A673 (cell line): ENCODE measurements around the gene KMT2C. TPM values are rescaled to one million over a fixed set of nuclear protein-coding genes. Genes with fewer than 3 reads are reported as not detected.
"Not testable (repeated sequence)": the region's sequence is repeated elsewhere in the genome, so short reads cannot be mapped to it uniquely, and the experiment has no call there.

Experiments used
- BruUV-seq: library from RNA; stranded (reverse); fragments of 400-500 nt; replicated peaks from 2 replicates; lab custom pipeline; 2021; lab: Mats Ljungman, UMichigan
- CTCF ChIA-PET: fragments of 300-600 bp; sonication (Branson Sonifier 250); formaldehyde crosslinking; loops from one replicate; lab custom pipeline; 2022; ENCODE audit warnings: antibody characterized with exemption; lab: Charles Lee
- POLR2A ChIA-PET: fragments of 300-600 bp; sonication (Branson Sonifier 250); formaldehyde crosslinking; loops from one replicate; lab custom pipeline; 2022; ENCODE audit warnings: antibody characterized with exemption; ENCODE audit not compliant: low non-redundant PET; lab: Charles Lee
- DNase-seq: peaks from one replicate; pipeline ENCODE4 v3.0.0-alpha.2; 2015; ENCODE audit warnings: low spot score
- H3K27ac ChIP-seq: fragments of 200-600 bp; sonication (generic); 2 replicates; pipeline ENCODE4 v1.5.1; 2016; ENCODE audit warnings: mixed run types, low read depth, mild to moderate bottlenecking, mixed read lengths, antibody characterized with exemption, low read length; ENCODE audit not compliant: poor library complexity, severe bottlenecking
- H3K27me3 ChIP-seq: fragments of 200-600 bp; sonication (generic); replicated peaks from 2 replicates; pipeline ENCODE4 v1.6.1; 2017; ENCODE audit warnings: mixed run types, low read depth, mild to moderate bottlenecking, mixed read lengths, antibody characterized with exemption, low read length; ENCODE audit not compliant: insufficient read depth, poor library complexity
- H3K36me3 ChIP-seq: fragments of 200-600 bp; sonication (generic); 2 replicates; pipeline ENCODE4 v1.6.1; 2016; ENCODE audit warnings: mixed run types, mild to moderate bottlenecking, mixed read lengths, antibody characterized with exemption, low read length; ENCODE audit not compliant: insufficient read depth, poor library complexity, severe bottlenecking
- H3K4me1 ChIP-seq: fragments of 200-600 bp; sonication (generic); 2 replicates; pipeline ENCODE4 v1.6.1; 2017; ENCODE audit warnings: mixed run types, mild to moderate bottlenecking, mixed read lengths, antibody characterized with exemption, low read length; ENCODE audit not compliant: insufficient read depth, poor library complexity, severe bottlenecking
- H3K4me3 ChIP-seq: fragments of 200-600 bp; sonication (generic); 2 replicates; pipeline ENCODE4 v1.5.1; 2016; ENCODE audit warnings: low read depth, mixed run types, mild to moderate bottlenecking, mixed read lengths, low read length; ENCODE audit not compliant: poor library complexity, severe bottlenecking
- H3K9me3 ChIP-seq: fragments of 200-600 bp; sonication (generic); 2 replicates; pipeline ENCODE4 v1.6.1; 2016; ENCODE audit warnings: mixed run types, low read depth, mild to moderate bottlenecking, mixed read lengths, antibody characterized with exemption, low read length; ENCODE audit not compliant: poor library complexity, severe bottlenecking
- CTCF ChIP-seq: fragments of 300-800, 200-600 bp; sonication (generic); conservative IDR thresholded peaks from 2 replicates; pipeline ENCODE4 v1.5.1; 2017; ENCODE audit warnings: low read depth, mild to moderate bottlenecking, antibody characterized with exemption, low read length, moderate library complexity, mixed read lengths
- EZH2 ChIP-seq: fragments of 200-600 bp; sonication (generic); IDR thresholded peaks from 2 replicates; pipeline ENCODE4 v1.6.1; 2017; ENCODE audit warnings: borderline replicate concordance, low read depth, mild to moderate bottlenecking, mixed read lengths, antibody characterized with exemption, low read length; ENCODE audit not compliant: poor library complexity, severe bottlenecking
- intact Hi-C: fragments of 100-400 bp; cut with micrococcal nuclease; formaldehyde crosslinking; loops from one replicate; pipeline ENCODE4 v1.10.0; 2022; ENCODE audit not compliant: unreplicated experiment
- total RNA-seq: library from RNA; stranded (reverse); gene quantifications from 2 replicates; pipeline ENCODE4 v1.2.3, GENCODE V29; 2021

KMT2C gene
- total RNA-seq, 1 experiment from 2014 or later: 52.9 TPM

GRCh38 chr7:152307902-152308301, 127.9 kb downstream of the KMT2C start:
- Histone ChIP-seq H3K4me3 (no peak overlapping the region), H3K9me3 (no peaks in the 10 kb centered on the region), H3K27ac (peak overlapping the region; percentile 47), H3K27me3 (no peaks in the 10 kb centered on the region), H3K4me1 (peaks cover 21% of the 10 kb centered on the region), H3K36me3 (peaks cover 11% of the 10 kb centered on the region)
- DNase-seq: no peak
- no peak for TF ChIP-seq CTCF
- TF ChIP-seq EZH2: no peak
- CTCF ChIA-PET: no interaction called here
- no TSS peak for BruUV-seq
- POLR2A ChIA-PET: no interaction called here
- intact Hi-C loops: no loop called here

- H3K27ac ChIP-seq, intact Hi-C loops, H3K4me1 ChIP-seq, H3K36me3 ChIP-seq, H3K4me3 ChIP-seq, CTCF ChIA-PET, BruUV-seq, H3K27me3 ChIP-seq, H3K9me3 ChIP-seq, DNase-seq, POLR2A ChIA-PET: not testable (repeated sequence)
These were observed 136.2 kb downstream of the KMT2C start for GRCh38 chr7:152299542-152300143.

- Histone ChIP-seq H3K9me3 (peaks cover 4% of the 10 kb centered on the region), H3K27me3 (no peaks in the 10 kb centered on the region), H3K4me1 (no peaks in the 10 kb centered on the region), H3K36me3 (peaks cover 3% of the 10 kb centered on the region), H3K27ac (no peak overlapping the region), H3K4me3 (no peak overlapping the region)
- no peak for DNase-seq
- POLR2A ChIA-PET: no interaction called here
- CTCF ChIA-PET: no interaction called here
- TF ChIP-seq CTCF (no peak), EZH2 (no peak)
- intact Hi-C loops: no loop called here
- BruUV-seq: no TSS peak
These were observed 142.9 kb downstream of the KMT2C start for GRCh38 chr7:152292897-152293296.

- H3K4me3 ChIP-seq, DNase-seq, H3K27ac ChIP-seq, POLR2A ChIA-PET, H3K9me3 ChIP-seq, H3K4me1 ChIP-seq, intact Hi-C loops, H3K36me3 ChIP-seq, BruUV-seq, H3K27me3 ChIP-seq, CTCF ChIA-PET: not testable (repeated sequence)
These were observed 148.8 kb downstream of the KMT2C start for GRCh38 chr7:152286972-152287371.

- H3K27ac ChIP-seq, H3K36me3 ChIP-seq, H3K4me3 ChIP-seq, CTCF ChIA-PET, H3K9me3 ChIP-seq, intact Hi-C loops, POLR2A ChIA-PET, H3K4me1 ChIP-seq, H3K27me3 ChIP-seq, DNase-seq, BruUV-seq: not testable (repeated sequence)
These were observed 149.6 kb downstream of the KMT2C start for GRCh38 chr7:152286219-152286618.

- POLR2A ChIA-PET, CTCF ChIA-PET: not testable (repeated sequence)
These were observed 150.8 kb downstream of the KMT2C start for GRCh38 chr7:152284998-152285397.

More at GRCh38 chr7:152284998-152285397, 150.8 kb downstream of the KMT2C start:
- BruUV-seq, H3K27me3 ChIP-seq, H3K9me3 ChIP-seq, intact Hi-C loops, H3K36me3 ChIP-seq, H3K27ac ChIP-seq, H3K4me3 ChIP-seq, H3K4me1 ChIP-seq, DNase-seq: not testable (repeated sequence)
